ENCODE measurements around the gene RIPOR3.

The RIPOR3 gene

DNA sequence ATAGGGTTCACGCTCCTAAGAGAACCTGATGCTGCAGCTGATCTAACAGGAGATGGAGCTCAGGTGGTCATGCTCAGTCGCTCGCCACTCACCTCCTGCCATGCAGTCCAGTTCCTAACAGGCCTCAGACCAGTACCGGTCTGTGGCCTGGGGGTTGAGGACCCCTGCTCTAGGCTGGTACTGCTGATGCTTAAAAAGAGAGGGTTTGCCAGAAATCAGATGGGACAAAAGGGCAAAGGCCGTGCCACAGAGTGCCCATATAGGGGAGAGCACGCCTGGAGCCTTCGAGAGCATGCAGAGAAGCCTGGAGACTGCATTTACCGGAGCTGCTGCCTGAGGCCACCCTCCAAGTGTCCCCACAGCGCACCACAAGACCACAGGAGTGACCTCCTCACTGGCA is 105.7 kb downstream of the RIPOR3 start:
- no peak for DNase-seq (ENCODE audit: low spot score)
- no peak overlapping the region for H3K27ac ChIP-seq

GRCh38 chr20:50585214-50585613 is 106.1 kb downstream of the RIPOR3 start:
- Histone ChIP-seq H3K4me3 (no peak overlapping the region), H3K27ac (no peak overlapping the region)
- no peak for TF ChIP-seq CTCF (IDR thresholded peaks at IDR 0.05)
- DNase-seq (ENCODE audit: low spot score), result no peak

More for the DNA sequence above, 105.7 kb downstream of the RIPOR3 start:
- H3K4me3 ChIP-seq, result no peak overlapping the region
- TF ChIP-seq CTCF (IDR thresholded peaks at IDR 0.05), result no peak

DNA sequence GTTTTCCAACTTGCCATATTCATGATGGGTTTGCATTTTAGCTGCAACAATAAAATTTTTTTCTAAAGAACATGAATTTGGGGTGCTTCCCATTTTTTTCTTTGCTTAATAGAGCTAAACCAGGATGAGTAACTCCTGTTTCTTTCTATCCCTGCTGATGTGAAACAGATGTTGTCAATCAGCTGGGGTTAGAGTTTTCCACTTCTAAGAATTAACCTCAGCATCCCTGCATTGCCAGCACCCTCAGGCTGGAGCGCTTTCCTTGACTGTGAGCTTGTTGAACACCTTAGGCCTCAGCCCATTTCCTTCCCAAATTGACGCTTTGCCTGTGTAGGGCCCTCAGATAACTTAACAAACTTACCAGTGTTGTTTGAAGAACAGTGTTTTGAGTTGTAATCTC is 106.7 kb downstream of the RIPOR3 start:
- Histone ChIP-seq H3K27ac (no peak overlapping the region), H3K4me3 (no peak overlapping the region)
- no peak for DNase-seq (ENCODE audit: low spot score)
- TF ChIP-seq CTCF (IDR thresholded peaks at IDR 0.05), result no peak

GRCh38 chr20:50583442-50584150 is 107.7 kb downstream of the RIPOR3 start:
- H3K27ac ChIP-seq, result no peak overlapping the region

GRCh38 chr20:50582591-50583234 is 108.6 kb downstream of the RIPOR3 start:
- no peak overlapping the region for H3K27ac ChIP-seq
- no peak for DNase-seq (ENCODE audit: low spot score)
- no peak for TF ChIP-seq CTCF (IDR thresholded peaks at IDR 0.05)
- no peak overlapping the region for H3K4me3 ChIP-seq

More at GRCh38 chr20:50583442-50584150, 107.7 kb downstream of the RIPOR3 start:
- no peak overlapping the region for H3K4me3 ChIP-seq
- TF ChIP-seq CTCF (IDR thresholded peaks at IDR 0.05), result no peak
- DNase-seq (ENCODE audit: low spot score), result no peak

GRCh38 chr20:50582092-50582491 is 109.2 kb downstream of the RIPOR3 start:
- no peak for DNase-seq (ENCODE audit: low spot score)
- Histone ChIP-seq H3K27ac (no peak overlapping the region), H3K4me3 (no peak overlapping the region)
- TF ChIP-seq CTCF (IDR thresholded peaks at IDR 0.05), result no peak

Data from coronary artery (tissue), 2 donors.